WERI-Rb-1 (cell line): ENCODE data around the gene TMEM204.
A peak's percentile ranks its signal among the peaks of the same experiment; 100 is the strongest.

Experiments used
- DNase-seq: peaks from one replicate; pipeline ENCODE4 v3.0.0-alpha.2; 2020
- H3K27ac ChIP-seq: fragments of 250-450 bp; sonication (Bioruptor Pico); 2 replicates; pipeline ENCODE4 v1.5.1; 2020; ENCODE audit warnings: mild to moderate bottlenecking, moderate library complexity
- H3K27me3 ChIP-seq: fragments of 250-450 bp; sonication (Bioruptor Pico); 2 replicates; pipeline ENCODE4 v1.5.1; 2021; ENCODE audit warnings: mild to moderate bottlenecking, low read depth, moderate library complexity; ENCODE audit not compliant: insufficient read depth, severe bottlenecking
- H3K36me3 ChIP-seq: fragments of 250-450 bp; sonication (Bioruptor Pico); 2 replicates; pipeline ENCODE4 v1.5.1; 2020; ENCODE audit warnings: mild to moderate bottlenecking, moderate library complexity
- H3K4me3 ChIP-seq: 2 replicates; pipeline ENCODE4 v1.5.1; 2011; ENCODE audit warnings: low read depth, mild to moderate bottlenecking, control low read depth, low read length
- H3K9me3 ChIP-seq: fragments of 250-450 bp; sonication (Bioruptor Pico); 2 replicates; pipeline ENCODE4 v1.5.1; 2021; ENCODE audit warnings: mild to moderate bottlenecking, moderate library complexity; ENCODE audit not compliant: severe bottlenecking
- TF ChIP-seq, protein P1 (sequence below): IDR thresholded peaks from 2 replicates; pipeline ENCODE4 v1.5.1; 2011; ENCODE audit warnings: low read depth, mild to moderate bottlenecking, control low read depth, inconsistent platforms, low read length

The TMEM204 gene

DNA sequence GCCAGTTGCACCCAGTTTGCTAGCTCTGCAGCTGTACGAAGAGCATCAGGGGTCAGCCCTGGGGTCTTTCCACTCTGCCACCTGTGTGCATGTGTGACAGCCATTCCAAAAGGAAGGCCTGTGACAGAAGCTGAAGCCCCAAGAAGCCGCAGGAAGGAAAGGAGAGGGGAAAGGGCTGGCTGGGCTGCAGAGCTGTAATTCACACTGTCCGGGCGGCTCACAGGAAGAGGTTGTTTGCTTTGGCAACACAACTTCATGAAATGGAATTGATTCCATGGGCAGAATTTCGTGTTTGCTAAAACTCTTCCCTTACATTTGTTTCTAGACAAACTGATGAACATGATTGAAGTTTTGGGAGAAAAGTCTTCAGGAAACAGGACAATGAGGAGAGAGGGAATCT, 14.8 kb downstream of the TMEM204 start:
- no peak for DNase-seq
- Histone ChIP-seq H3K4me3 (no peak overlapping the region), H3K9me3 (no peaks in the 10 kb centered on the region), H3K36me3 (peaks cover 14% of the 10 kb centered on the region; the same call in 1 of the 2 replicates), H3K27ac (no peak overlapping the region; the same call in 1 of the 2 replicates), H3K27me3 (no peaks in the 10 kb centered on the region)
- TF ChIP-seq, protein P1, sequence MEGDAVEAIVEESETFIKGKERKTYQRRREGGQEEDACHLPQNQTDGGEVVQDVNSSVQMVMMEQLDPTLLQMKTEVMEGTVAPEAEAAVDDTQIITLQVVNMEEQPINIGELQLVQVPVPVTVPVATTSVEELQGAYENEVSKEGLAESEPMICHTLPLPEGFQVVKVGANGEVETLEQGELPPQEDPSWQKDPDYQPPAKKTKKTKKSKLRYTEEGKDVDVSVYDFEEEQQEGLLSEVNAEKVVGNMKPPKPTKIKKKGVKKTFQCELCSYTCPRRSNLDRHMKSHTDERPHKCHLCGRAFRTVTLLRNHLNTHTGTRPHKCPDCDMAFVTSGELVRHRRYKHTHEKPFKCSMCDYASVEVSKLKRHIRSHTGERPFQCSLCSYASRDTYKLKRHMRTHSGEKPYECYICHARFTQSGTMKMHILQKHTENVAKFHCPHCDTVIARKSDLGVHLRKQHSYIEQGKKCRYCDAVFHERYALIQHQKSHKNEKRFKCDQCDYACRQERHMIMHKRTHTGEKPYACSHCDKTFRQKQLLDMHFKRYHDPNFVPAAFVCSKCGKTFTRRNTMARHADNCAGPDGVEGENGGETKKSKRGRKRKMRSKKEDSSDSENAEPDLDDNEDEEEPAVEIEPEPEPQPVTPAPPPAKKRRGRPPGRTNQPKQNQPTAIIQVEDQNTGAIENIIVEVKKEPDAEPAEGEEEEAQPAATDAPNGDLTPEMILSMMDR: no peak

DNA sequence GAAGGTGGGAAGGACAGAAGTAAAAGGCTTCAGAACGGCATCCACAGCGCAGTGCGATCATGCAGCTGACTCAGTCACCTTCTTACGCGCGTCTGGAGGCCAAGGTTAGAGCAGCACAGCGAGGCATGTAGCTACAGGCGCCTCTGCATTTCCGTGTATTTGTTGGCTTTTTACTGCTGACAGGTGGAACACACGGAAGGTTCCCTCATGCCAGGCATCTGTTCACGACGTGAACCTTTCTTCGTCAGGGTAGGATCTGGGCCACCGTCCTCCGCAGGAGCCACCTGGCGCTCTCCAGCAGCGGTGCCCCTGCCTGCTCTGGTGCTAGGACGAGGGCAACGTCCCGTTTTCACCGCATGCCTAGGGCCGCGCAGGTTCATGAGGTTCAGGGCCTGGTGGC, 15.3 kb downstream of the TMEM204 start:
- DNase-seq: no peak

DNA sequence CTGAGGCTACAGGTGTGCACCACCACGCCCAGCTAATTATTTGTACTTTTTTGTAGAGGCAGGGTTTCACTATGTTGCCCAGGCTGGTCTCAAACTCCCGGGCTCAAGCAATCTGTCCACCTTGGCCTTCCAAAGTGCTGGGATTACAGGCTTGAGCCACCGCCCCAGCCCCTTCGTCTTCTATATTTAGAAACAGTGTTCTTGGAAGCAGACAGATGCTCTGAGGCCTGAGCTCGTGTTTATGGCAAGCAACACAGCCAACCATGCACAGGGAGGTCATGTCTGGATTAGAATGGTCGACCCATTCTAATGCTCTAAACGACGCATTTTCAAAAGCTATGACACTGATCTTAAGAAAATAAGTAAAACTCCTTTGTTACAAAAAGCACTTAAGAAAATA, 16.6 kb downstream of the TMEM204 start:
- peaks cover 22% of the 10 kb centered on the region for H3K36me3 ChIP-seq
- H3K27ac ChIP-seq: peak overlapping the region; percentile 94
- H3K27me3 ChIP-seq: no peaks in the 10 kb centered on the region
- TF ChIP-seq, protein P1: no peak
- DNase-seq: peak; percentile 89
- no peak overlapping the region for H3K4me3 ChIP-seq
- no peaks in the 10 kb centered on the region for H3K9me3 ChIP-seq

More for the DNA sequence above, 15.3 kb downstream of the TMEM204 start:
- H3K9me3 ChIP-seq: no peaks in the 10 kb centered on the region
- H3K27me3 ChIP-seq: no peaks in the 10 kb centered on the region
- TF ChIP-seq, protein P1: no peak
- no peak overlapping the region for H3K4me3 ChIP-seq
- peaks cover 14% of the 10 kb centered on the region; the same call in 1 of the 2 replicates for H3K36me3 ChIP-seq
- peak overlapping the region; percentile 94 for H3K27ac ChIP-seq

DNA sequence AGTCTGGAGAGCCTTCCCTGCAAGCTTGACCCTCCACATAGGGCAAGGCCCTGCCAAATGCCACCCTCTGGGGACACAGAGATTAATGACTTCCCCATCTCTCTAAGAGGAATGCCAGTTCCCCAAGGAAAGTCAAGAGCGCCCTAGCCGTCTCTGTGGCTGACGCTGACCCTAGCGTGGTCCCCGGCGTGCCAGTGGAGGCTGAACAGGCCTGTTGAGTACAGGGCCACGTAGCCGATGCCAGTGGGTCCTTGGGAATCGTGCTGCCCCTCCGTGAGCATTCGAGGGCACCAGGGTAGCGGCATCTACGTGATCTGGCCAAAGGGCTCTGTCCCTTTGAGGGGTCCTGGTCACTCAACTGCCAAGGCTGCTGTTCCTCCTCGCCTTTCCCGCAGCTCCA, 17.2 kb downstream of the TMEM204 start:
- Histone ChIP-seq H3K27me3 (no peaks in the 10 kb centered on the region), H3K4me3 (no peak overlapping the region), H3K9me3 (no peaks in the 10 kb centered on the region), H3K27ac (peak overlapping the region; percentile 94), H3K36me3 (peaks cover 28% of the 10 kb centered on the region)
- no peak for DNase-seq
- TF ChIP-seq, protein P1: no peak

DNA sequence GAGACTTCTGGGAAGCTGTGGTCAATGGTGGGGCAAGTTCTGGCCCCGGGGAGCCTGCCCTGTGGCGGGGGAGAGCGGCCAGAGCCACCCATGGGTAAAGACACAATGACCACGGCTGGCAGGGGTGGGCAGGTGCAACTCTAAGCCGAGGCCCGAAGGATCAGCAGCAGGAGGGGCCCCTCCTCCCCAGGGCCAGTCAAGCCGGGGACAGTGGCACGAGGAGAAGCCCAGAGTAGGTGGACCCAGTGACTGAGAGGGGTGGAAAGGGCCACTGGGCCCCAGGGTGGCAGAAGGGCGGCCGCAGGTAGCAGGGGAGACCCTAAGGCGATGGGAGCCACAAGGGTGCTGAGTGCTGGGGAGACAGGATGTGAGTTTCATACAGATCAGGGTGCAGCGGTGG, 17.7 kb downstream of the TMEM204 start:
- H3K9me3 ChIP-seq: no peaks in the 10 kb centered on the region
- TF ChIP-seq, protein P1: no peak
- H3K36me3 ChIP-seq: peaks cover 30% of the 10 kb centered on the region

DNA sequence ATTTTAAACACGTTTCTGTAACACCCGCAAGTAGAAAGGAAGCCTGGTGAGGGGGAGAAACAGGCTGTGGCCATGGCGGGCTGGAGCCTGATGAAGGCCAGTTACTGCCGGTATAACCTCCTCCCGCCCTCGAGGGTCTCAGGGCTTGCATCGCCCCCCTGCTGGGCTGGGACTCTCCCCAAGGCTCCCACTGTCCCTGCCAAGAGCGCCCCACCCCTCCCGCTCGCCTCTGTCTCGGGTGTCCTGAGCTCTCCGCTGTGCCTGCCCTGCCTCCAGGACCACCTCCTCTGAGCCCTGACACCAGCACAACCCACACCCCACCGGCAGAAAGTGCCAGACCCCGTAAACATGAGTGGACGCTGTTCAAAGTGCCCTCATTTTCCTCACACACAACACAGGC, 18.7 kb downstream of the TMEM204 start:
- Histone ChIP-seq H3K9me3 (no peaks in the 10 kb centered on the region), H3K27me3 (no peaks in the 10 kb centered on the region), H3K4me3 (no peak overlapping the region), H3K36me3 (peaks cover 33% of the 10 kb centered on the region), H3K27ac (no peak overlapping the region; the same call in 1 of the 2 replicates)
- no peak for DNase-seq
- TF ChIP-seq, protein P1: no peak

More for the DNA sequence above, 17.7 kb downstream of the TMEM204 start:
- no peaks in the 10 kb centered on the region for H3K27me3 ChIP-seq
- no peak overlapping the region for H3K4me3 ChIP-seq
- no peak for DNase-seq
- peak overlapping the region; percentile 94 for H3K27ac ChIP-seq
